HG03045 (cell line): ENCODE data around the gene TAF5L.
A peak's percentile ranks its signal among the peaks of the same experiment; 100 is the strongest.
"Not testable (repeated sequence)": the region's sequence is repeated elsewhere in the genome, so short reads cannot be mapped to it uniquely, and the experiment has no call there.

Source experiments
- ATAC-seq: cut with Tn5 transposase; IDR thresholded peaks from one replicate; pipeline ENCODE4 v1.9.1; 2021; ENCODE audit warnings: mild to moderate bottlenecking, moderate library complexity; ENCODE audit not compliant: unreplicated experiment

Gene TAF5L

DNA sequence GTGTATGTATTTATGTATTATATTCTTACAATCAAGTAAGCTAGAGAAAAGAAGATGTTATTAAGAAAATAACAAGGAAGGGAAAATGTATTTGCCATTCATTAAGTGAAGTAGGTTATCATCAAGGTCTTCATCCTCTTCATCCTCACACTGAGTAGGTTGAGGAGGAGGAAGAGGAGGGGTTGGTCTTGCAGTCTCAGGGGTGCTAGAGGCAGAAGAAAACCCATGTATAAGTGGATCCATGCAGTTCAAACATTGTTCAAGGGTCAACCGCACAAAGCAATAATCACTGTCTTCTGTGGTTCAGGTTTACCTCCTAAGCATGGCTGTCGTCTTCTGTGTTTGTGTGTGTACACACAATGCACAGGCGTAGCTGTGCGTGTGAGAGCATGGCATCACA lies 17.0 kb upstream of the TAF5L start:
- ATAC-seq, result no peak

DNA sequence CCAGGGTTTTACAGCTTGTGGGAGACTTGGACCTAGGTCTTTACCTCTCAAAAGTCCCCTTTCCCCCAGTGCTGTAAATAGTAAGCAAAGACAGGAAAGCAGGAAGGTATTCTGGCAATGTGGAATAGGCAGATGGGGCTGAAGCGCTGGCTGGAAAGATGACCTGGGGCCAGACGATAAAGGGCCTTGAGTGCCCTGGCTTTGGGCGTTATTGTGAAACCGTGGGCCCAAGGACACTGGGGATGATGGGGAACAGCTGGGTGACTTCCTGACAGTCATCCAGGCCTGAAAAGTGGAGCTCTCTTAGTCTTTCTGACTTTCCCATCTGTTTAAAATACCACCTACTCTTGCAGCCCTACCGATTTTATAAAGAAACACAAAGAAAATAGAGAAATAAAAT lies 16.5 kb upstream of the TAF5L start:
- no peak for ATAC-seq

GRCh38 chr1:229641306-229641705 lies 15.4 kb upstream of the TAF5L start:
- no peak for ATAC-seq

GRCh38 chr1:229640455-229640854 lies 14.5 kb upstream of the TAF5L start:
- no peak for ATAC-seq

- no peak for ATAC-seq
Measured at GRCh38 chr1:229637746-229638145, 11.8 kb upstream of the TAF5L start.

DNA sequence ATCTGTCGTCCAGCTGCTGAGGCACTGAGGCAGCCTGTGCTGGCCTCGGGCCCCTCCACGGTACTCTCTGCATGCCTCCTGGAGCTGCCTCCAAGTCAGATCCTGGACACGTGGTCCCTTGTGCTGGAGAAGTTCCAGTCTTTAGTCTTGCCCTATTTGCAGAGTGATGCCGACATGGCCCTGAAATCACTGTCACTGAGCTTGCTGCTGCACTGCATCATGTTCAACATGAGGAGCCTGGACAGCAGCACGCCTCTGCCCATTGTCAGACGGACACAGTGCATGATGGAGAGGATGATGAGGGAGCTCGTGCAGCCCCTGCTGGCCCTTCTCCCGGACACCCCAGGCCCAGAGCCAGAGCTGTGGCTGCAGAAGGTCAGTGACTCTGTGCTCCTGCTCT lies 10.1 kb upstream of the TAF5L start:
- ATAC-seq, result no peak

GRCh38 chr1:229631966-229632365 lies 6.0 kb upstream of the TAF5L start:
- ATAC-seq, result no peak

DNA sequence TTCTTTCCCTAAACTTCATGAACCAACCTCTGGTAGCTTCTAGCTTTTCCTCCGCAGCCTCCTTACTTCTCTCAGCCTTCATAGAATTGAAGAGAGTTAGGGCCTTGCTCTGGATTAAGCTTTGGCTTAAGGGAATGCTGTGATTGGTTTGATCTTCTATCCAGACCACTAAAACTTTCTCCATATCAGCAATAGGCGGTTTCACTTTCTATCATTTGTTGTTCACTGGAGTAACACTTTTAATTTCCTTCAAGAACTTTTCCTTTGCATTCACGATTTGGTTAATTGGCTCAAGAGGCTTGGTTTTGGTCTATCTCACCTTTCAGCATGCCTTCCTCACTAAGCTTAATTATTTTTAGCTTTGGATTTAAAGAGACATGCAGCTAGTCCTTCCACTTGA lies 5.2 kb upstream of the TAF5L start:
- ATAC-seq, result no peak

DNA sequence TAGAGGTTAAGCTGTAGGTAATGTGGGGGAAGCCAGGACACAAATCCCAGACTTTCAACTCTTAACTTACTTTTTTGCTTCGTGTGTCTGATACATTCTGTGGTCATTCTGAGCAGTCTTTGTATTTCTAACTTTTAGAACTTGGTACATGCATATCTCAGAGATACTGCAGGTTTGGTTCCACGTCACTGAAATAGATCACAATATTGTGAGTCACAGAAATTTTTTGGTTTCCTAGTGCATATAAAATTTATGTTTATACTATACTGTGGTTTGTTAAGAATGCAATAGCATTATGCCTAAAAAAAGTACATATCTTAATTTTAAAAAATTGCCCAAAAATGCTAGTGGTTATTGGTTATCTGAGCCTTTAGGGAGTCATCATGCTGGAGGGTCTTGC lies 3.3 kb upstream of the TAF5L start:
- ATAC-seq, result no peak

- ATAC-seq, result no peak
Measured at GRCh38 chr1:229627003-229627402, 1.1 kb upstream of the TAF5L start.

DNA sequence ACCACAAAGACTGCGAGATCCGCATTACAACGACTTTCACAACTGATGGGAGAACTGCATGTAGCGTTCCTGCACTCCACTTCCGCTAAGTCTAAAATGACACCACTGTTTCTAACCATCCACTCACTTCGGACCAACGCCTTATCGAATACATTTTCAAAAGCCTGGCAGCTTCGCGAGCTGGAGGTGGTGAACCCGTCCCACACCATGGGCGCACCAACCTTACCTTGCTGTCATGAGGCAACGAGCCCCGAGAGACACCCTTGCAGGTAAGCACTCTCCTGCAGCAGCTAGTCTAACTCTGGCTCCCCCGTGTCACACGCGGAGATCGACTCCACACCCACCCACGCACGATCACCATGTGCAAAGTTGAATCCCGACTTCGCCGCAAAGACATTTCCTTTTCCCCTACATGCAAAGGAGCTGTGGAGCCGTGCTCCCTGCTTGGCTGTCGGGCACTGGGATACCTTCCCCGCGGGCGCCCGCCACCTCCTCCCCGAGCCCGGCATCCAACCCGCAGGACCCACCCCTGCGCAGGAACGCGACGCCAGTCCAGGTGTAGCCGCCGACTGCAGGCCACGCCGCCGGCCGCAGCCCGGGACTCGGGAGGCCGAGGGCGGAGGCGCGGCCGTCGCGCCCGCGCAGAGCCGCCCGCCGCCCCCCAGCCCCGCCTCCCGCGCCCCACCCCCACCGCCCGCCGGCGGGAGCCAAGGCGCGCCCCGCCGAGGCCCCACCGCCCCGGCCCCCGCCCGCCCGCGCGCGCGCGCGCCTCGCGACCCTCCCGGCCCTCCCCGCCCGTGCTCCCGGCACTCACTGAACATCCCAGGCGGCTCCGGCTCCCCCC lies 629 bp downstream of the TAF5L start:
- ATAC-seq, result peak; percentile 50

DNA sequence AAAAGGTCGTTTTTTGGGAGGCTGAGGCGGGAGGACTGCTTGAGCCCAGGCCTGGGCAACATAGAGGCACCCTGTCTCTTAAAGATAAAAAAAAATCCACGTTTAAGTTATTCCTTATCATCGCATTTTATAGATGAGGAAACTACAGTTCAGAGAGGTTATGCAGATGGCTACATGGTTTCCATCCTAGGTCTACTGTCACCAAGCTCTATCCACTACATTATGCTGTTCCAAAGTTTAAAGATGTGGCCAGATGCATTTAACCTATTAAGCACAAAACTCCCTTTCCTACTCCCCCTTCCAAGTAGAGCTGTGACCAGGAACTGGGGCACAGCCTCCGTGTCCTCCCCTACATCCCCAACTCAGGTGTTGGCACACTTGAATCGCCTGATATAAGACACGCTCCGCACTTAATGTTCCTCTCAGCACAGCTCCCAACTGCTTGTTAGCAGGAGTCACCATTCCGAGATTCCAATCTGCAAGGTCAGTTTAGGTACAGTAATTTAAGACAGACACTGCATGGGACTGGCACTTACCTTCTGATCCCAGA lies 1.3 kb downstream of the TAF5L start:
- no peak for ATAC-seq

- ATAC-seq, result no peak
Measured at GRCh38 chr1:229623838-229624237, 2.1 kb downstream of the TAF5L start.

GRCh38 chr1:229623225-229623624 lies 2.7 kb downstream of the TAF5L start:
- ATAC-seq, result no peak

GRCh38 chr1:229622641-229623120 lies 3.2 kb downstream of the TAF5L start:
- ATAC-seq, result not testable (repeated sequence)

- no peak for ATAC-seq
Measured at GRCh38 chr1:229621663-229622062, 4.3 kb downstream of the TAF5L start.

DNA sequence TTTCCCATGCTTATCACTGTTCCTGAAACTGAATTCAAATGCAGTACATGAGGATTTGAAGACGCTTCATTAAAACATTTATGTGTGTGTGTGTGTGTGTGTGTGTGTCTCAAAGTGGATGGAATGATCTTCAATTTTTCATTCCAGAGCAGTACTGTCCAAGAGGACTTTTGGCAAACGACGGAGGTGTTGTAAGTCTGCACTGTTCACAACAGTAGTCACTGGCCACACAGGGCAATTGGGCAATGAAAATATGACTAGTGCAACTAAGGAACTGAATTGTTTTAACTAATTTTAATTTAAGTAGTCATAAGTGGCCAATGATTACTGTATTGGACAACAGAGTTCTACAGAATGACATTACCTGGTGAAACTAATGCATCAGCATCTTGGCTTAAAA lies 5.0 kb downstream of the TAF5L start:
- ATAC-seq, result no peak

GRCh38 chr1:229619614-229620013 lies 6.3 kb downstream of the TAF5L start:
- no peak for ATAC-seq

GRCh38 chr1:229619002-229619401 lies 6.9 kb downstream of the TAF5L start:
- ATAC-seq, result no peak

GRCh38 chr1:229617351-229618100 lies 8.4 kb downstream of the TAF5L start:
- no peak for ATAC-seq

DNA sequence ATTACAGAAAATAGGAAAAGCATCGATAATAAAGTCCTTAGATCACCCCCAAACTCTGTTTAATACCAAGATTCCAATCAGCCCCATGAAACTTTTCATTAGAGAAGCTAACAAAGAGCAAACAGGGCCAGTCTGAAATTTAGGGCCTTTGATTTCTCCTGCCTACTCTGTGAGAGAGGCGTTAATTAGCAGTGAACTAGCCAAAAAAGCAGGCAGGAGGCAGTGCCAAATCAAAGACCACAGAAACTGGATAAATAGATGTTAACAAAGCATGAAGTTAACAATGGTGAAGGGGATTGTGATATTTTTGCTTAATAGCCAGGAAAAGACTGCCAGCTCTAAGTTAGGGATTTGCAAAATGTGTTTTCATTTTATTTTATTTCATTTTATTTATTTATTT lies 11.2 kb downstream of the TAF5L start:
- no peak for ATAC-seq

GRCh38 chr1:229613938-229614337 lies 12.0 kb downstream of the TAF5L start:
- ATAC-seq, result no peak
